ENCODE results near the gene SORCS1.

SORCS1 gene

GRCh38 chr10:106947643-106948042, 216.9 kb downstream of the SORCS1 start:
- DNase-seq (ENCODE audit: low read depth) = no peak
- TF ChIP-seq MAX (IDR thresholded peaks at IDR 0.05; ENCODE audit: low read depth, low read length) = no peak
- no peak for TF ChIP-seq CTCF (IDR thresholded peaks at IDR 0.05; ENCODE audit: low read depth, low read length)
- no peak for TF ChIP-seq POLR2A (IDR thresholded peaks at IDR 0.05; ENCODE audit: extremely low read depth, insufficient read length)
- TF ChIP-seq MYC (IDR thresholded peaks at IDR 0.05; ENCODE audit: low read depth, low read length) = no peak
- no peak overlapping the region for H3K4me3 ChIP-seq (ENCODE audit: low read depth, low read length)

GRCh38 chr10:106942035-106942662, 222.4 kb downstream of the SORCS1 start:
- no peak for DNase-seq (ENCODE audit: low read depth)
- TF ChIP-seq CTCF (IDR thresholded peaks at IDR 0.05; ENCODE audit: low read depth, low read length) (no peak), POLR2A (IDR thresholded peaks at IDR 0.05; ENCODE audit: extremely low read depth, insufficient read length) (no peak), MAX (IDR thresholded peaks at IDR 0.05; ENCODE audit: low read depth, low read length) (no peak), MYC (IDR thresholded peaks at IDR 0.05; ENCODE audit: low read depth, low read length) (no peak)
- H3K4me3 ChIP-seq (ENCODE audit: low read depth, low read length) = no peak overlapping the region

- DNase-seq (ENCODE audit: low read depth) = no peak
- TF ChIP-seq MYC (IDR thresholded peaks at IDR 0.05; ENCODE audit: low read depth, low read length) (no peak), POLR2A (IDR thresholded peaks at IDR 0.05; ENCODE audit: extremely low read depth, insufficient read length) (no peak), CTCF (IDR thresholded peaks at IDR 0.05; ENCODE audit: low read depth, low read length) (no peak), MAX (IDR thresholded peaks at IDR 0.05; ENCODE audit: low read depth, low read length) (no peak)
- H3K4me3 ChIP-seq (ENCODE audit: low read depth, low read length) = no peak overlapping the region
Observed at GRCh38 chr10:106941297-106942034, 223.0 kb downstream of the SORCS1 start.

GRCh38 chr10:106938513-106938912, 226.0 kb downstream of the SORCS1 start:
- no peak for DNase-seq (ENCODE audit: low read depth)
- TF ChIP-seq CTCF (IDR thresholded peaks at IDR 0.05; ENCODE audit: low read depth, low read length) = no peak
- TF ChIP-seq POLR2A (IDR thresholded peaks at IDR 0.05; ENCODE audit: extremely low read depth, insufficient read length) = no peak
- no peak for TF ChIP-seq MYC (IDR thresholded peaks at IDR 0.05; ENCODE audit: low read depth, low read length)
- TF ChIP-seq MAX (IDR thresholded peaks at IDR 0.05; ENCODE audit: low read depth, low read length) = no peak
- no peak overlapping the region for H3K4me3 ChIP-seq (ENCODE audit: low read depth, low read length)

GRCh38 chr10:106935978-106936451, 228.5 kb downstream of the SORCS1 start:
- no peak for TF ChIP-seq POLR2A (IDR thresholded peaks at IDR 0.05; ENCODE audit: extremely low read depth, insufficient read length)
- TF ChIP-seq CTCF (IDR thresholded peaks at IDR 0.05; ENCODE audit: low read depth, low read length) = no peak
- TF ChIP-seq MAX (IDR thresholded peaks at IDR 0.05; ENCODE audit: low read depth, low read length) = no peak
- no peak for TF ChIP-seq MYC (IDR thresholded peaks at IDR 0.05; ENCODE audit: low read depth, low read length)
- peak; percentile 23 for DNase-seq (ENCODE audit: low read depth)

More at GRCh38 chr10:106935978-106936451, 228.5 kb downstream of the SORCS1 start:
- no peak overlapping the region for H3K4me3 ChIP-seq (ENCODE audit: low read depth, low read length)

Data from NB4 (cell line).